Thoracic aorta (tissue), 2 donors: Measurements from ENCODE around the gene CHTF18. TPM values are rescaled to one million over a fixed set of nuclear protein-coding genes. Genes with fewer than 3 reads are reported as not detected.

ENCODE experiments used
- ATAC-seq: fragments of 150-250 bp; one replicate; pipeline ENCODE4 v1.8.0; 2017; ENCODE audit warnings: low read depth; ENCODE audit not compliant: insufficient number of reproducible peaks, low FRiP score
- DNase-seq: peaks from one replicate; pipeline ENCODE4 v3.0.0-alpha.2; 2020; ENCODE audit warnings: low spot score
- H3K27ac ChIP-seq, 2 donors: fragments of 200-600 bp; sonication (generic); 1 replicate in 1 of 2; 2 replicates in 1 of 2; pipeline ENCODE4 v1.5.1; 2016; ENCODE audit warnings: mild to moderate bottlenecking in 2 of 2, moderate library complexity in 2 of 2
- H3K27me3 ChIP-seq: fragments of 200-600 bp; sonication (generic); replicated peaks from 2 replicates; pipeline ENCODE4 v1.6.0; 2016; ENCODE audit warnings: mild to moderate bottlenecking; ENCODE audit not compliant: insufficient read depth
- H3K36me3 ChIP-seq: fragments of 200-600 bp; sonication (generic); one replicate; pipeline ENCODE4 v1.5.1; 2016
- H3K4me1 ChIP-seq, 2 donors: fragments of 200-600 bp; sonication (generic); 1 replicate in 1 of 2; 2 replicates in 1 of 2; pipeline versions ENCODE4 v1.5.1 to v1.6.0; 2016; ENCODE audit warnings: low read depth in 2 of 2, mild to moderate bottlenecking in 1 of 2; ENCODE audit not compliant: control insufficient read depth in 1 of 2
- H3K4me3 ChIP-seq: fragments of 200-600 bp; sonication (generic); 2 replicates; pipeline ENCODE4 v1.5.1; 2016; ENCODE audit warnings: mild to moderate bottlenecking
- H3K9me3 ChIP-seq: fragments of 200-600 bp; sonication (generic); 2 replicates; pipeline ENCODE4 v1.5.1; 2016
- CTCF ChIP-seq: fragments of 200-600 bp; sonication (generic); IDR thresholded peaks from one replicate; pipeline ENCODE4 v1.5.1; 2019; ENCODE audit warnings: antibody characterized with exemption
- total RNA-seq, 2 donors: library from RNA; depleted of rRNA; stranded (reverse); fragments of >200 nt; gene quantifications; one replicate each; pipeline versions ENCODE4 v1.1.0 to v1.2.3, GENCODE V29; 2016

Gene CHTF18
- total RNA-seq, result 10 to 100 TPM; 10.2 to 15.4 TPM

- Histone ChIP-seq H3K36me3 (no peaks in the 10 kb centered on the region), H3K27ac (no peak within 1 kb of the TSS)
- ATAC-seq, result peak; percentile 96
Observed at GRCh38 chr16:788399-789126, at the start of gene CHTF18. Gene CHTF18, plus strand, starts transcription at chr16:788620. Its CDS starts 65 bp downstream, at chr16:788685.

GRCh38 chr16:739560-740458, 48.6 kb upstream of the CHTF18 start:
- DNase-seq (no peak), ATAC-seq (no peak)
- TF ChIP-seq CTCF, result no peak
- H3K4me1 ChIP-seq, result peaks cover 8 to 11% of the 10 kb centered on the region in 2 donors
- H3K36me3 ChIP-seq, result peaks cover 19% of the 10 kb centered on the region
- no peaks in the 10 kb centered on the region for H3K27me3 ChIP-seq
- H3K27ac ChIP-seq, result no peak overlapping the region
- H3K4me3 ChIP-seq, result peak overlapping the region; percentile 87
- H3K9me3 ChIP-seq, result no peaks in the 10 kb centered on the region

More at GRCh38 chr16:788399-789126, at the start of gene CHTF18:
- peak within 1 kb of the TSS; percentile 79 for H3K4me3 ChIP-seq
- H3K27me3 ChIP-seq, result no peaks in the 10 kb centered on the region
- no peak for TF ChIP-seq CTCF
- no peaks in the 10 kb centered on the region for H3K9me3 ChIP-seq
- peak; percentile 57 for DNase-seq
- peaks cover 13 to 19% of the 10 kb centered on the region in 2 donors for H3K4me1 ChIP-seq

DNA sequence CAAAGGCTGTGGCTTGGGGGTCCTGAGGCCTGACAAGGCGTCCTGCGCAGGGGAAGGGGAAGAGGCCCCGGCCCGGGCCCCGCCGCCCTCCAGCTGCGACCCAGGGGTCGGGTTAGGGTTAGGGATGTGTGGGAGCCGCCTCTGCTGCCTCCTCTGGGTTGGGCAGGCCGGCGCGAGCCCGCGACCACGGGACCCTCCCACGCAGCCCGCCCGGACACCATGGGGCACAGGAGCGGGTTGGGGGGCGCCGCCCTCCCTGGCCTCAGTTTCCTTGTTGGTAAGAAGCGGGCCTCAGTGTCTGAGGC, 48.0 kb upstream of the CHTF18 start:
- Histone ChIP-seq H3K4me1 (peaks cover 8 to 11% of the 10 kb centered on the region in 2 donors), H3K4me3 (peak overlapping the region; percentile 87), H3K27me3 (no peaks in the 10 kb centered on the region), H3K27ac (no peak overlapping the region), H3K36me3 (peaks cover 17% of the 10 kb centered on the region), H3K9me3 (no peaks in the 10 kb centered on the region)
- no peak for TF ChIP-seq CTCF
- no peak for DNase-seq
- no peak for ATAC-seq

GRCh38 chr16:740764-741505, 47.5 kb upstream of the CHTF18 start, which contains the start of gene CIAO3:
Gene CIAO3, minus strand, starts transcription at chr16:740997. Its CDS starts 12 bp downstream, at chr16:740985.
- peak within 1 kb of the TSS; percentile 87 for H3K4me3 ChIP-seq
- ATAC-seq (peak; percentile 91), DNase-seq (peak; percentile 22)
- no peaks in the 10 kb centered on the region for H3K9me3 ChIP-seq
- H3K27ac ChIP-seq, result no peak within 1 kb of the TSS
- H3K27me3 ChIP-seq, result no peaks in the 10 kb centered on the region
- H3K36me3 ChIP-seq, result peaks cover 16% of the 10 kb centered on the region
- peak; percentile 93 for TF ChIP-seq CTCF
- peaks cover 8 to 11% of the 10 kb centered on the region in 2 donors for H3K4me1 ChIP-seq
